GOT3 (cell line): Measurements from ENCODE around the gene RCBTB2.

Experiments
- DNase-seq: peaks from one replicate; lab custom pipeline; 2025; ENCODE audit warnings: mixed read lengths; lab: John Stamatoyannopoulos, UW

Gene RCBTB2

DNA sequence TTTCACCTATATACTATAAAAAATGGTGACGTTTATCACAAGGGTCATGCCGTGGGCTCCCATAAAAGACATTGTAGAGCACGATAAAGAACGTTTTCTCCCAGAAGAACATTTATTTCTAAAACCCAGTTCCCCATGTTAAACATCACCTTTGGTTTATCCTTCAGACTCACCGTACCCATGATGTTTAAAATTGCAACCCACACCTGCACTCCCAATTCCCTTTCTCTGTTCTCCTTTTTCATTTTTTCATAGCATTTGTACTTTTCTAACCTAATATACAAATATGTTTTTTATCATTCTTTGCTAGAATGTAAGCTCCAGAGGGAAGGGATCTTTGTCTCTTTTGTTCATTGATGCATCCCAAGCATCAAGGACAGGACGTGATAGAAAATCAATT, 2.0 kb downstream of the RCBTB2 start:
- DNase-seq = no peak

DNA sequence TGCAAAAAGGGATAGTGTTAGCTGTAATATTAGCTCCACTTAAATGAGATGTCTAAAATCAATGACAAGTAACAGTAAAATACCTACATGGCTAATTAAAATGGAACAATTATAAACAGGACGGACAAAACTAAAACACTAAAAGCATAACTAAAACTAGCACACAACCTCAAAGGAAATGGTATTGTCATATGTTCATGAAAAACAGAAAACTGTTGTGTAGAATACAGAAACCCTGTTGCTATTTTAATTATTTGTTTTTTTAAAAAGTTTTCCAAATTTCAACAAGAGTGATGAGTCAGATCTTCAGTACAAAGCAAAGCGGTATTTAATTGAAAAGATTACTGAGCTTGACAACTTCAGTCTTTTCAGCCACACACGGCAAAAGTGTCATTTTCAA, 4.2 kb downstream of the RCBTB2 start:
- no peak for DNase-seq

DNA sequence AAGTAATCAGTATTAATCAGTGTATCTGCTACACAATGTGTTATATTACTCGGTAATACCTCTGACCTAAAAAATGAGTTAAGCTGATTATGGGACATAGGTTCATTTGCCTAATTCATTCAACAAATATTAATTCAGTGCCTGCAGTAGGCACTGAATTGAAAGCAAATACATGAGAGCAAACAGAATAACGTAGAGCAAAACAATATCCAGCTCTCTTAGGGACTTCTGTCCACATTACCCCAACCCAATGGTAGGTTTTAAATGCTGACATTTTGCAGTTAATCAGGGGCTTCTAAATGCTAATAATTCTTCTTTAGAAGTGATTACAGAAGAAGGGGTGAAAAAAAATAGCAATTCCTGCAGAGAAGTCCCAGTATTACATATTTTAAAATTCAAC, 4.9 kb downstream of the RCBTB2 start:
- DNase-seq = no peak

DNA sequence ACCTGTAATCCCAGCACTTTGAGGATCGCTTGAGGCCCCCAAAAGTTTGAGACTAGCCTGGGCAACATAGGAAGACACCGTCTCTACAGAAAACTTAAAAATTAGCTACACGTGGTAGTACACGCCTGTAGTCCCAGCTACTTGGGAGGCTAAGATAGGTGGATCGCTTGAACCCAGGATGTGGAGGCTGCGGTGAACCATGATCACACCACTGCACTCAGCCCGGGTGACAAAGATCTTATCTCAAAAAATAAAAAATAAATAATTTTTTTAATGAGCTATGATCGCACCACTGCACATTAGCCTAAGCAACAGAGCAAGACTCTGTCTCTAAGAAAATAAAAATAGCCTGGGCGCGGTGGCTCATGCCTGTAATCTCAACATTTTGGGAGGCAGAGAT, 6.6 kb downstream of the RCBTB2 start:
- no peak for DNase-seq

DNA sequence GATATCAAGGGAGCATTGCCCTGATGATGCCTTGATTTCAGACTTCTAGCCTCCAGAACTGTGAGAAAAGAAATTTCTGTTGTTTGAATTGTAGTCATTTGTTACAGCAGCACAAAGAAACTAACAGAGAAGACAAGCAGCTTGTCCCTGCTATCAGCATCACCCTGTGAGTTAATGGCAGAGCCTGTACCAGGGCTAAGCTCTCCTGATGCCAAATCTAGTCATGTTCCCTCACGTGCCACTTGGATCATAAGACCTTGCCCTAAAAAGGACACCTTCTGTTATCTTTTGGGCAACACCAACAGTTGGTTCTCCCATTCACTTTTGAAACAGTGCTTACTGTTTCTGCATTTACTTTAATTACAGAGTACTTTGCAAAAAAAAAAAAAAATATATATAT, 14.8 kb downstream of the RCBTB2 start:
- no peak for DNase-seq

DNA sequence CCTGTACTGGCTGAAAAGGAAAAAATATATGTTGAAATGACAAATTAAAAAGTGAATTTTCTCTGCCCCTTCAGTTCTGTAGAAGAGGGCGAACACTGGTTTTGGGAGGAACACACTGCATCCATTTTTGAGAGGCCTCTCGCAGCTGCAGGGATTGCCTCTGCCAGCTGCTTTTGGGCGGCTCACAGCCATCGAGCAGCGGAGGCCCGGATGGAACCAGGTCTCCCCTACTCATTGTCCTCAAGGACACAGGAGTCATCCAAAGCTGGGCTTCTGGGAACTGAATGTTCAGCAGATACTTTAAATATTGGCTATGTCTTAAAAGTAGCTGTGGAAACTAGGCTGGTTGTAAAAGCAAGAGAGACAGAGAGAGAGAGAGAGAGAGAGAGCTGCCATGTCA, 17.1 kb downstream of the RCBTB2 start:
- DNase-seq = no peak

DNA sequence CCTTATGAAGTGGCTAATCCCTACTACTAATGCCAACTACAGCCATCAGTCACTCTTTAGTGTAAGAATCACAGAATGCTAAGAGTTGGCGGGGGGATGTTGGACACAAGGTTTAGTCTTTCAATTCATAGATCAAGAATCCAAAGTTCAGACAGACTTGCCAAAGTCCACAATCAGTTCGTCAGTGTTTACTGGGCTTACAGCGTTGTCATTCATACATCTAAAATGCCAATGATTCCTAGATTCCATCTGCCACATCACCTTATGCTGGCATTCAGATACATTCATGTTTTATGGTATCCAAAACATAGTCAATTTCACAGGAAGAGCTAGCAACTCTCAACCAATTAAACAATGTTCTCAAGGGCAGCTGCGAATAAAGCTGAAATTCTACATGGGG, 18.1 kb downstream of the RCBTB2 start:
- no peak for DNase-seq

DNA sequence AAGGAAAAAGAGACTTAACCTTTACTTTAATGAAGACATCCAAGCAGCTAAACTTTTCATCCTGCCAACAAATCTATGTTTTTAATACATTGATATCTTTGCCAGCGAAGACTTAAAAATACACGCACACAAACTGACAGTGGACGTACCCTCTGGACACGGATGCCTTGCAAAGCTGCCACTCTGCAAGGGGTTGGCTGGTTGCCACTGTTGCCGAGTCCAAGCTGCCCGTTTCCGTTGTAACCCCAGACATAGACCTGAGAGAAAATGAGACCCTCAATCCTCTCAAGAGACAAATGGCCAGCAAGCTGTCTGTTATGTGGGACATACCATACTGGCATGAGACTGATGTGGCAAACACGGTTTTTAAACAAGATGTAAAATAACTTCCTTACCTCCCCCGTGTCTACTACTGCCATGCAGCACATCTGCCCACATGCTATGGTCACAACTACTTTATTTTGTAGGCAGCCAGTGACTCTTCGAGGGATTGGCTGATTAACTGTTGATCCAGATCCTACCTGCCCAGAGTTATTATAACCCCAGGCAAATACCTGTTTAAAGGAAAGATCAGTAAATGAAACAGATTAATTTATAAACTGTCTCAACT, 21.2 kb downstream of the RCBTB2 start:
- DNase-seq = no peak

DNA sequence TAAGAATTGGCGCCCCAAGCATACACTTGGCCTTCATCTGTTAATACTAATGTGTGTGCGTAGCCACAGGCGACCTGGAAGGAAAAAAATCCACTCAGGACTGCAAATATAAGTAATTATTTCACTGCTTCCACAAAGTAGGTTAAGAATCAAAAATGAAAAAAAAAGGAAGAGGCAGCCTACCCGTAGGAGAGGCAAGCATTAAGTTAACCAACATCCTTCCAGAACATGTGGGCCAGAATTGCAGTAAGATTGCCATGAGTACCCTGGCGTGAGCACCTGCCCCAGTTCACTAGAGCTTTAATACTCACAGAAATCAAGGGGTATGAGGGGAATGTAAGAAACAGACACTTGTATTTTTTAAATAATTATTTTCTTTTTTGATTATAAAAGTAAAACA, 22.2 kb downstream of the RCBTB2 start:
- no peak for DNase-seq

DNA sequence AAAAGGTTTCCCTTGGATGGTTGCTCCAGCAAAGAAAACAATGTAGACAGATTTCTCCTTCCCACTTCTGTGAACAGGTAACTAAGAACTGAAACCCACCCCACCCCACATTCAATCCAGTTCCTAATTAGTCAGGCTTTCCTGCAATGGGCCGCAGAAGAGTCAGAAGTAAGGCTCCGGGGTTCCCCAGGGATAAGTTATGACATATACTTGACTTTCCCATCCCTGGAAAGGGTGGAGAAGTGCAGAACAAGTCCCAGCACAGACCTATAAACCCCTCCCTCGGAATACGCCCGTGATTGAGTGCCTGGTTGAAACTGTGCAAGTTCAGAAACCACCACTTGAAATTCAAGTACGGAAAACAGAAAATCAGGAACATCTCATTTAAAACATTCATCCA, 24.9 kb downstream of the RCBTB2 start:
- DNase-seq = no peak

DNA sequence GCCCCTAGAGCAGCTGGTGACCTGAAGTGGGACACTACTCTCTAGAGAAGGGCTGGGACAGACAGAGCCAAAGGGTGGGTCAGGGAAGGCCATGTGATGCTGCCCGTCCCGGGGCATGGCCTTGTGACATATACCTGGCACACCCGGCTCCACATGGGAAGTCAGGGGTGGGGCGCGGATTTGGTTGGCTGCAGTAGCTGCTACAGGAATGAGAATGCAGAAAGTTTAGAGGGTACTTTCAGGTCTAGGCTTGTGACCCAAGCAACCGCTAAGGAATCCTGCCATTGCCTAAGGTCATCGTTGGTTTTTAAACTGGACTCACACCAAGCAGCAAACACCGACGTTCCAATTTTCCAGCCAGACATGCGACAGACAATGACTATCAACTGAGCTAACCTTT, 25.9 kb downstream of the RCBTB2 start:
- no peak for DNase-seq

DNA sequence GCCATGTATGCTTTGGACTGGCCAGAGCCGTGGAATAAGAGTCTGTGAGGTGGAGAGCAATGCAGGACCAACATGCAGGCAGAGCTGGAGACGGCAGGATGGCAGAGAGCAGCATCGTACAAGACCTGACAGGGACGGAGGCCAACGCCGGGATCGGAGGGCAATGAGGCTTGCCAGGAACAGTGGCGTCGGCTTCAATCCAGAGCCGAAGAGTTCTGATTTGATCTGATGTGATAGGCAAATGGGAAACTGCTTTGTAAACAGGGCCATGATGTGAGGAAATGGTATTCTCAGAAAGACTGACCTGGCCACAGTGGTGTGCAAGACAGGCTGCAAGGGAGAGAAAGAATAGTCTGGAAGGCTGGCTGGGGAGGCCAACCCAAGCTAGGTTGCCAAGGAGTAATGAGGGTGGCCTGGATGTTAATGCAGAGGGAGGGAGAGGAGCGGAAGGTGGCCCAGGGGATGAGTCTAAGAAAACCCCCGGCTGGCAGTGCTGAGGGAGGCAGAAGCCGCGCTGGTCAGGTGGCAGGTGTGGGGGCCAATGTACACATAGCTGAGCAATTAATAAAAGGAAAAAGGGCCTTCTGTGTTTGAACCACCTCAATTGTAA, 26.7 kb downstream of the RCBTB2 start:
- no peak for DNase-seq

DNA sequence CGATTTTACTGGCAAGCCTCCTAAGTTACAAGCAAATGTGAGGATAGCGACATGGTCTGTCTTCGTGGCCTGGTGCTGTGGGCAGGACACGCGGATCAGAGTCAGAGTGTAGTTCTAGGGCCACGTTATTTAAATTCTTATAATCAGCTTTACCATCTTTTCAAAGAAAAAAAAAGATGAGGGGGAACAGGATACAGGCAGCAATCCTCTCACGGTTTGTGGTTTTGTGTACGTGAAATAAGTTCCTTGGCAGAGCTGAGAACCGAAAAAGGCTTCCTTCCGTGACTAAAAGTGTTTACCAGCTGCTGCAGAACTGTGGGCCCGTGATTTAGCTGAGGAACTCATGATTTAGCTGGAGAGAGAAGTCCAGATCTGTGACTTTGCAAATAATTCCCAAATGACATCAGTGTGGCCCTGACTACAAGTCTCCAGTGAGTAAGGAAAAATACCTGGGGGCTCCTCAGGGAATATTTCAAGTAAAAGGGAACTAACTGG, 27.2 kb downstream of the RCBTB2 start:
- DNase-seq = no peak

DNA sequence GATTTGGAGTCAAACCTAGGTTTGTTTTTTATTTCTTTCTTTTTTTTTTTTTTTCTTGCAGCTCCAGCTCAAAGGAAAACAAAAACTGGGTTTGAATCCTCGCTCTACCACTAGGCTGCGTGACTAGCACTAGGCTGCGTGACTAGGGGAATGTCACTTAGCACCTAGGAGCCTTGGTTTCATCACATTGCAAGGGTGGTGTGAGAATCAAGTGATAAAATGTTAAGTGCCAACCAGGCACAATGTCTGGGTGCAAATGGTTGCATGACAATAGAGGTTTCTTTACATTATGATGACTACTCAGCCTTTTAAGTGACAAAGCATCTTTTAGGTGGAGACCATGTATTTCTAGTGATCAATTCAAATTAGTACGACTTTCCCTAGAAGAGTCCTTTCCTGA, 27.9 kb downstream of the RCBTB2 start:
- no peak for DNase-seq

DNA sequence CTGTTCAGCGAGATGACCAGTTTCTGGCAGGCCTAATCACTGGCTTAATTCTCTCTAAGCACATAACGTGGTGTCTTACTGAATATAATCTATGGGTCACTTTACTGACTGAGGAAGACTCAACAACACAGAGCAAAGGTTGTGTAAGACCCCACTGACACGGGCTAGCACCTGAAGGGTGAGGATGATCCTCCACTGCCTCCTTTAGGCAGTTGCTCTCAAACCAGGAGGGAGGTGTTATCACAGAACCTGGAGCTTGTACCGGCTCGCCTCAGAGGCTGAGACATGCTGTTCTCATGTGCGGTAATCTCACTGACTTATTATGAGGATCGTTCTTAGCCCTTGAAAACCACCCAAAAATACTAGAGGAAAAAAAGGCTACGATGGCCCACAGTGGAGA, 28.3 kb downstream of the RCBTB2 start:
- no peak for DNase-seq

DNA sequence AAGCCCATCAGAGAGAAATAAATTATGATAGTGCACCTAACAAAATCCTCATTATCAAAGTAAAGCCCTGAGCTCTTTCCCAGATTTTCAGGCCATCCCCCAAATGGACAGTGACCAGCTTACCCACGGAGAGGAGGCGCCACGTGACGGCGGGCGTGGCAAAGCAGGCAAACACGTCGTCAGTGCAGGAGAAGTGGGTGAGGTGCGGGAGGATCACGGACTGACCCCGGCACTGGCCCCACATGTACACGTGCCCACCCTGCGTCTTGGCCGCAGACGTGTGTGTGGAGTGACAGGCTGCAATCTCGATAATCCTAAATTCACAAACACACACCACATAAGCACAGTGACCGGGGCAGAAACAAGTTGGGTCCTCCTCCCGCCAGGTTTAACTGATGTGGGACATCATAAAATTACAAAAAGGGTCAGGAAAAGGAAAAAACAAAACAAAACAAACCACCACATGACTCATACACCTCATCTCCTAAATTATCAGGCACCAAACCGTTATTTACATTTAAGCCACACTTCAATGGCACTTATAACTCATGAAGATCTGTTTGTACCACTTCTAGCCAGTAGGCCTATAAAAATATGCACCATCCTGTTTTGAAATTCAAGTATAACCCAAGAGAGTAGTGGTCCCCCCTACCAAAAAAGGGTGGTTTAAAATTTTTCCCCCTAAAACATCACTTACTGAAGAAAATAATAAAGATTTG, 30.1 kb downstream of the RCBTB2 start:
- no peak for DNase-seq

DNA sequence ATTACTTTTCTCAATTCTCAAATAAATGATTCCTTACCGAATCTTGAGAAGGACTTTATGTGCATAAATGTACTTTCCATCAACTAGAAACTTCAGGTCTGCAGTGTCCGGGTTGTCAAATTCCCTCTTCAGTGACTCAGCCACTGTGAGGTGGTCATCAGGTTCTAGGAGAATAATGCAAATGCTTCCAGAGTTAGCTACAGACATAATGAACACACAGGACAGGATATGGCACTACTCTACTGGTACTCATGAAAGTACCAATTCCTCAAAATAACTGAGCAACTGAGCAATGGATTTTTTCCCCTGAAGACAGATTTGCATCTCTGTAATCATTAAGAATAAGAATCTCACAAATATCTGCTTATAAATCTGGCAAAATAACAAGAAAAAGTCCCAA, 31.2 kb downstream of the RCBTB2 start:
- no peak for DNase-seq

DNA sequence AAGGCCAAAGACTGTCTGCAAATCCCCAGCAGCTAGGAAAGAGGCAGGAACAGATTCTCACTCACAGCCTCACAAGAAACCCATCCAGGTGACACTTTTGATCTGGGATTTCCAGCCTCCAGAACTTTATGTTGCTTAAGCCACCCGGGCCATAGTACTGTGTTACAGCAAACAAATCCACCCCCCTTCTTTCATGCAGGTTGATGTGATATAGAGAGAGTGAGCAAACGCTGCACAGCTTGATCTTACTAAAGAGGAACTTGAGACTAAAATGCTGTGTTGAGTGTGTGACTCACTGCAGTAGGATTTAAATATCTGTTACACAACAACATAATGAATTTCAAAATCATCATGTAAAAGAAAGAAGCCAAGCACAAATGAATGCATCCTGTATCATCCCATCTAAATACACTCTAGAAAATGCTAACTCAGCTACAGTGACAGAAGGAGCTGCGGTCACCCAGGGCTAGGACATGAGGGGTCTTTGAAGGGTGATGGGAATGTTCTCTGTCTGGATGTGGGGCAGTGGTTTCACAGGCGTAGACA, 32.2 kb downstream of the RCBTB2 start:
- DNase-seq = no peak

DNA sequence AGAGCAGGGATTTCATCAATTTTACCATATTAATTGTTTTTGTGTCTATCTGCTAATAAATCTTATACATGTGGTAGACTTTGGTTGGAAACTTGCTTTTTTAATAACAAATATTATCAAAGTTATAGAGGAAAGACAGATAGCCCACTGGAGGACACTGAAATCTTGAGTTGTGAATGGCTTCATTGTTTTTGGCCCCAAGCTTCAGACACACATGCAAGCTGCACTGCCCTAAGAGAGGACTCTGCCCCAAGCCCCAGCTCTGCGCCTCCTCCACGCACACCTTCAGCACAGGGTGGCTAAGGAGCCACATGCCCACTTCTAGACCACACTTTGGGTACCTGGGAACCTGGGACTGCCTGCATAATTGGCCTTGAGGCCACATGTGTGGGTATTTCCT, 35.2 kb downstream of the RCBTB2 start:
- DNase-seq = no peak

DNA sequence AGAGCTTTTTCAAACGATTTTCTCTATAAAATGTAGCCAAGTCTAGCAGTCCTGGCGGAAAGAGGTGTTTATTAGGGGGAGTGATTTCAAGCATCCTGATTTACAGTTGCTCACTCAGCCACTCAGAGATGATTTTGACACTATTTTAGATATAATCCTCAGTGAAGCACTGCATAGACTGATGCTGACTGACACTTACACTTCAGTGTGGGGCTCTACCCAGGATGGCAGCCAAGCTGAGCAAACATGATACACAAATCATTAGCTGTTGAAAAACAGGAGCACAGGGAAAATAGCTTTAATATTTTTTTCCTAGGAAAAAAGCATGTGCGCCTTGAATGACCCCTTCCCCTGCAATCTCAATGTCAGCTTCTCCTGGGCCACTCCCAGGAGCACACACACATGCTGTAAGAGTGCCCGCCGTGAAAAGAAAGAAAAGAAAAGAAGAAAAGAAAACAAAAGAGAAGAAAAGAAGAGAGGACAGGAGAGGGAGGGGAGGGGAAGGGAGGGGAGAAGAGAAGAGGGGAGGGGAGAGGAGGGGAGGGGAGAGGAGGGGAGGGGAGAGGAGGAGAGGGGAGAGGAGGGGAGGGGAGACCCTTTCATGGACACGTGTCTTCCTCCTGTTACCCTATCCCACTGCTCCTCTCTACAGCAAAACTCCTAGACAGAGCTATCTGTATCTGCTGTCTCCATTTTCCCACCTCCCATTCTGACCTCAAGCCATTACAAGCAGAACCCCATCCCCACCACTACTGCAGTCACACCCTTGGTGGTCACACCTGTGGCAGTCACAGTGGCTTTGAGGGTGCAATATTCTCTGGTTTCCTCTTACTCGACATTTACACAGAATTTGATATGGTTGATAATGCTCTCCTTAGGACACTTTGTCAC, 36.4 kb downstream of the RCBTB2 start:
- no peak for DNase-seq

DNA sequence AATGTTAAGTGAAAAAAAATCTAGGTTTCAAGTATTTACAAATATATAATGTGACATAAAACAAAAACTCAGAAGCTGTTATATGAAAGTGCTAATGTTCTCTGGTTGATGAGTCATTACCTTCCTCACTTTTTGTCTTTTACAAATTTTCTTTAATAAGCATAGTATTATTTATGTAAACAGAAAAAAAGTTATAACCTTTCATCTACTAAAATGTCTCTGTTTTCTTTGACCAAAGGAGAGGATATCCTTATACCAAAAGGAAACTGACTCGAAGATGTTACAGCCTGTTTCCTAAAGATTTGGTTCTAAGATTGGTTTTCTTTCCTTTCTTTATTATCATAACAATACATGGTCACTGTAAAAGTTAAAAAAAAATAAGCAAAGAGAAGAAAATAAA, 38.0 kb downstream of the RCBTB2 start:
- no peak for DNase-seq

DNA sequence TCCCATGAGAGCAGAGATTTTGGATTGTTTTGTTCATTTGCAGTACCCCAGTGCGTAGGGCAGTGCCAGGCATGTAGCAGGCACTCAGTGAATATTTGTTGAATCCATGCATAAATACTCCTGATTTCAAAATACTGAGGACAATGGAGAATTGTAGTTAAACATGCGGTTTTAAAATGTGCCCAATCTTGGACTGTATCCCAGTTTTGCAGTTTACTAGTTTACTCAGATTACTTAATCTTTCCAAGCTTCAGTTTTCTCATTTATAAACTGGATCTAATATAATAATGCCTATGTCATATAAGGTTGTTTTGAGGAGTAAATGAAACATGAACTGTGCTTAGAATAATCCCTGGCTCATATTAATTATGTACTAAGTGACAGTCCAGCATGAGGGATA, 39.0 kb downstream of the RCBTB2 start:
- no peak for DNase-seq
